ENCODE measurements around the gene BIRC2.
"Not testable (repeated sequence)": the region's sequence is repeated elsewhere in the genome, so short reads cannot be mapped to it uniquely, and the experiment has no call there.

BIRC2 gene

DNA sequence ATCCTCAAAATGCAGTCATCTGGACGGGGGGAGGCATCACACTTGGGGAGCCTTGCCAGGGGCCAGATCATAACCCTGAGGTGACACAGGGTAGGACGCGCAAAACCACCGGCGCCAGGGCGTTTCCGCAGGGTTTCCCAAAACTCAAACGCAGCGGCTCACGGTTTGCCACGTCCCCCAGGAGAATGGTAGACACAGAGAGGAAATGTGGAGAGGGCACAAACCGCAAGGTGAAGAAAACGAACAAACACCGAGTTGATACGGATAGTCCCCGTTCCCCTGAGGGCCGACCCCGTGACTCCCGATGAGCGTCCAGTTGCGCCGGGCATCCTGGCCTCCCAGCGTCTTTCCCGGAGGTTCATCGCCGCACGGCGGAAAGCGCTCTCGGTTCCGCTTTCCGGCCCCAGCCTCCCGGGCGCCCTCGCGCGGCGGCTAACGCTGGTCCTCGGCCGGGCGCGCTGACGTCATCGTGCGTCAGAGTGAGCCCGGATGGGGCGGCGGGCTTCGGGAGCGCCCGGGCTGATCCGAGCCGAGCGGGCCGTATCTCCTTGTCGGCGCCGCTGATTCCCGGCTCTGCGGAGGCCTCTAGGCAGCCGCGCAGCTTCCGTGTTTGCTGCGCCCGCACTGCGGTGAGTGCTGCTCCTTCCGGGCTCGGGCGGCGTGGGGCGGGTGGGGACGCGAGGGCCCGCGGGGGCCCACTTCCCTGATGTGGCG, at the start of gene BIRC2:
BIRC2 (plus strand) TSS at position 467 of the 714 bp plus-strand sequence. CDS start 2,641 bp downstream, outside the sequence.
- peak; percentile 96 for DNase-seq

DNA sequence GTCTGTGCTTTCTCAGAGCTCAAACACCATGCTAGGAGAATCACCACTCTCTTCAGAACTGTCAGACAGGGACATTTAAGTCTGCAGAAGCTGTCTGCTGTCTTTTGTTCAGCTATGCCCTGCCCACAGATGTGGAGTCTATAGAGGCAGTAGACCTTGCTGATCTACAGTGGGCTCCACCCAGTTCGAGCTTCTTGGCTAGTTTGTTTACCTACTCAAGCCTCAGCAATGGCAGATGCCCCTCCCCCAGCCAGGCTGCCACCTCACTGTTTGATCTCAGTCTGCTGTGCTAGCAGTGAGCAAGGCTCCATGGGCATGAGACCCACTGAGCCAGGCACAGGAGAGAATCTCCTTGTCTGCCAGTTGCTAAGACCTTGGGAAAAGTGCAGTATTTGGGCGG, 46.2 kb upstream of the BIRC2 start:
- DNase-seq: not testable (repeated sequence)

DNA sequence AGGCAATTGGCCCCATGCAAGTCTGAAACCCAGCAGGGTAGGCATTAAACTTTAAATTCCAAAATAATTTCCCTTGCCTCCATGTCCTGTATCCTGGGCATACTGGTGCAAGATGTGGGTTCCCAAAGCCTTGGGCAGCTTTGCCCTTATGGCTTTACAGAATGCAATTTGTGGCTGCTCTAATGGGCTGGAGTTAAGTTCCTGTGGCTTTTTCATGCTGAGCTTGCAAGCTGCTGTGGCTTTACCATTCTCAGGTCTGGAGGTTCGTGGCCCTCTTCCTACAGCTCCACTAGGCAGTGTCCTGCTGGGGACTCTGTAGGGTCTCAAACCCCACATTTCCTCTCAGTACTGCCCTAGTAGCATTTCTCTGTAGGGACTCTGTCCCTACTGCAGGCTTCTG, 44.8 kb upstream of the BIRC2 start:
- DNase-seq: no peak

DNA sequence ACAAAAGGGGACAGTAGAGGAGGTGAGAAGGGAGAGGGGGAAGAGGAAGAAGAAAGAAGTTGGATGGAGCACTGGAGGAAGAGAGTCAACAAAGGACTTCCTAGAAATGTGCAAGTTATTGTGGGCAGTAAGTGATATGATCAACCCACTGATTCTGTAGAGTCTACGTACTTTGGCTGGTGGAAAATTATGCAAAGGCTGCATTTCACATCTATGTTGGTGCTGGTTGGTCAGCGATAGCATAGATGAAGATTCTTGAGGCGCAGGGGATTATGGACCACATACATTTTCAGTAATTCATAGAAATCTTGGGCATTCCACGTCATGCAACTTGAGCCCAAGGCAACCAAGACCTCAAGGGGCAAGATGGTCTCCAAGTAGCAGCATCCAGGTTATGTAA, 42.3 kb upstream of the BIRC2 start:
- no peak for DNase-seq

DNA sequence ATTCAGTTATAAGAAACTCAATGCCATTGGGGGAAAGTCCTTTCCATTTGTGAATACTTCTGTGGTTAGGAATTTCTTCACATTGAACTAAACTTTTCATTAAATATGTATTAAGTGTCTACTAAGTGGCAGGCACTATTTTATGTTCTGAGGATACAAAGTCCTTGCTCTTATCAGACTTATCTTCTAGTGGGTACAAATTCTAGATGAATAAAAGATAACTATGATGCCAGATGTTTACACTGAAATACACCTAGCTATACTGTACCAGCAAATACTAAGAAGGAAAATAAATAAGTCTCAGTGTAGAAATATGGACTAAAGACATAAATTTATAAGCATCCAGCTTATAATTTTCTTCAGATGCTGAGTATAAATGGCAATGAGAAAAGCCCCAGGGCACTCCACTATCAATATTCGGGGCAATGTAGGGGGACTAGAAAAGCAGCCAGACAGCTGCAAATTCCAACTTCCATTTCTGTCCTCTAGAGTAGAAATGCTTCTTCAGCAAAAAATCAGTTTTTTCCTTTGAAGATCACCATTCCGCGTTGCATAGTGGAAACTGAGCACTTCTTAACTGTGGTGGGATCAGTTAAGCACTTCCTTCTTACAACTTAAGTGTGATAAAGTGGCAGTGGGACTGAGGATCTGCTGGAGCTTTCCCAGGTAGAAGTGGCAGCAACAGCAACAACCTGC, 41.5 kb upstream of the BIRC2 start:
- no peak for DNase-seq

DNA sequence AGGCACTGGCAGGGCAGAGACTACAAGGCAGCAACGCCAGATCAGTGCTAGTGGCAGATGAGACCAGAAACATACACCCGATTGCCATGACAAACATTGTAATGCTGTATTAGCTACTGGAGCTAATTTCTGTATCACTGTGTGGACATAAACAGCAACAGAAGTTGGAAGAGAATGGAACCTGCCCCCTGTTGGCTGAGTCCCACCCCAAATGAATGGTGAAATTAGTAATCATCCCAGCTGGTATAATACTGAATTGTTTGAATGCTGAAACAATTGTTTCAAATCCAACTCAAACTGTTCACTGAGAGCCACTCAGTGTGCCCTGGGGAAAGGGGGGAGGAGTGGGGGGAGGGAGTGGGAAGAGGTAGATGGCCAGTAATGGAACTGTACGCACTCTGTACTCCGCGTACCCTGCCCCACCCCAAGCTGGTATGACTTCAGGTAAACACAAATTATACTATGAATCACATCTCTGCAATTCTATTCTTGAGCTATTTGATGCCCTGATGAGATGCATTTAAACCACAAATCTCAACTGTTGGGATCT, 40.9 kb upstream of the BIRC2 start:
- no peak for DNase-seq

DNA sequence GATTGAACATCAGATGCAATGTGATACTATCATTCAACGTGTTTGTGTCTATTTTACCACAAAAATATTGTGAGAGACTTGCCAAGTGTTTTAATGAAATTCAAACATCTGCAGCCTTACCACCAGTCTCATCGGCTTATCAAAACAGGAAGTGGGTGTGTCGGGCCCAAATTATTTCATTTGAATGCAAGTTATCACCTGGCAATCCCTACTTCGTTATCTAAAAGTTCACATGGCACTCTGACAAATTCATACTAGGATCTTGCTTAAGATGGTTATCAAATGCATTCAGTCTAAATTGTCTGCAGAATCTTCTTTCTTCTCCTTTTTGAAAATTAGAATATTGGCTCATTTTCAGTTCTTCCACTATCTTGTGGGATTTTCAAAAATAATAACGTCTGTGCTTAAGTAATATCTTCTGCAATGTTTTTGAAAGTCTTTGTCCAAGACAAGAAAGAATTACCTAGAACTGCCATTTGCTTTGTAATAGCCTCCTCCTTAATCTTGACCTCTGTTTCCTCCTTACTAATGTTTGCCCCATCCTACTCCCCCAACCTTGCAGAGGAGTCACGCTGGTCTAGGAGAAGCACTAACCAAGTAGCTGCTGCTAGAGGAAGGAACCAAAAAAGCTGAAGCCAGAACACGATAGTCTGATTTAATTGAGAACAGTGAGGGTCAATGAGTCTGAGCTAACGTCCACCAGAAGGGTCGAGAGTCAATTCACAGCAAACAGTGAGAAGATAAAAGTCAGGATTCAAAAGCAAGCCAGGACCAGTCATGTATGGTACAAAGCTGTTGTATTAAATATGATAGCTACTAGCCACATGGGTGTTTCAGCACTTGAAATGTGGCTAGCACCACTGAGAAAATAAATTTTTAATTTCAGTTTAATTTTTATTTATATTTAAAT, 39.9 kb upstream of the BIRC2 start:
- DNase-seq: no peak

DNA sequence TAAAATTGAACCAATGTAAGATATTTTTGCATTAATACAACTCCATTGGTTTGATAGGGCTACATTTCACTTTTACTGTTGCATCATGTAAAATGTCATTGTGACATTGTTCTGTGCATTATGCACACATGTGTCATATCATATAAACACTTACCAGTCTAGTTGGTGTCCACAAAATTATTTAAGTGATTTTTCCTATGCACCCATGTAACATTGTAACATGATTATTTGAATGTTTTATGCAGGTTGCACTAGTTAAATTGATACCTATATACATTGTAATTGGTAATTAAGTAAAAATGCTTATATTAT, 39.3 kb upstream of the BIRC2 start:
- no peak for DNase-seq

DNA sequence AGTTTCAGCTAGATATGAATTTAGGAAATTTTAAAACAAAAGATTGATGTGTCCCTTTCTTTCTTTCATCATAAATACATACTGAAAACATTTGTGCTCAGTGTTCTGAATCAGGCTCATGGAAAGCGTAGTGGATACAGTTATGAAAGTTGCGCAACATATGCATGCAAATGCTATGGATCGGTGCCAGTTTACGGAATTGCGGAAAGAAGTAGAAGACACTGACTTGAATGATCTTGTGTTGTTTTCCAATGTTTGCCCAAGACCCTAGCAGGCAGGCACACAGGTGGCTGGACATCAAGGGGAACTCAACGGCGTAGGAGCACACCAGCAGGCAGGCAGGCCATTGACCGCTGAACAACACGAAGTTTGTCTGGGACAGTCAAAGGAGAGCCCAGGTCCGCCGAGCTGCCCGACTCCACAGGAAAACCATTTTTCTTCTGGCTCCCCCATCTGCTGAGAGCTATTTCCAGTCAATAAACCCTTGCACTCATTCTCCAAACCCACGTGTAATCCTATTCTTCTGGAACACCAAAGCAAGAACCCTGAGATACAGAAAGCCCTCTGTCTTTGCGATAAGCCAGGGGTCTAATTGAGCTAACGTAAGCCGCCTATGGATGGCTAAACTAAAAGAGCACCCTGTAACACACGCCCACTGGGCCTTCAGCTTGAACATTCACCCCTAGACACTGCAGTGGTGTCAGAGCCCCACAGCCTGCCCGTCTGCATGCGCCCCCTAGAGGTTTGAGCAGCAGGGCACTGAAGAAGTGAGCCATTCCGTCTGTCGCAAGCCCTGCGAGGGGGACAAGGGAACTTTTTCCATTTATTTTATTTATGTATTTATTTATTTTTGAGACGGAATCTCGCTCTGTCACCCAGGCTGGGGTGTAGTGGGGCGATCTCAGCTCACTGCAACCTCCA, 37.1 kb upstream of the BIRC2 start:
- no peak for DNase-seq

DNA sequence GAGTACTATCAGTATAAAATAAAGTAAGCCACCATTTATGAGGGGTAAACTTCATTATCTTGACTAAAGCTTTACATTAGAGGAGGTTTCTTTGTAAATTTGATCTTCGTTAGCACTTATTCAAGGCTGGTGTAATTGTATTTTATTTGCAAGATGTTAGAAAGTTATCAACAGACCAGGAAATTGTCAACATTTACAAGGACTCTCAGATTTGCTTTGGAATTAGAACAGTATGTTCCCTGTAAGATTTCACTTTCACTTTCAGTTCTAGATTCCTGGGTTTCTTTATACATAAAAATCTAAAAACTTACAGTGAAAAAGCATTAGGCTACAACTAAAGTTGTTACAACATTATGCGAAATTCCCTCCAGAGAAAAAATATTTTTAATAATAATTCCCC, 34.3 kb upstream of the BIRC2 start:
- DNase-seq: no peak

DNA sequence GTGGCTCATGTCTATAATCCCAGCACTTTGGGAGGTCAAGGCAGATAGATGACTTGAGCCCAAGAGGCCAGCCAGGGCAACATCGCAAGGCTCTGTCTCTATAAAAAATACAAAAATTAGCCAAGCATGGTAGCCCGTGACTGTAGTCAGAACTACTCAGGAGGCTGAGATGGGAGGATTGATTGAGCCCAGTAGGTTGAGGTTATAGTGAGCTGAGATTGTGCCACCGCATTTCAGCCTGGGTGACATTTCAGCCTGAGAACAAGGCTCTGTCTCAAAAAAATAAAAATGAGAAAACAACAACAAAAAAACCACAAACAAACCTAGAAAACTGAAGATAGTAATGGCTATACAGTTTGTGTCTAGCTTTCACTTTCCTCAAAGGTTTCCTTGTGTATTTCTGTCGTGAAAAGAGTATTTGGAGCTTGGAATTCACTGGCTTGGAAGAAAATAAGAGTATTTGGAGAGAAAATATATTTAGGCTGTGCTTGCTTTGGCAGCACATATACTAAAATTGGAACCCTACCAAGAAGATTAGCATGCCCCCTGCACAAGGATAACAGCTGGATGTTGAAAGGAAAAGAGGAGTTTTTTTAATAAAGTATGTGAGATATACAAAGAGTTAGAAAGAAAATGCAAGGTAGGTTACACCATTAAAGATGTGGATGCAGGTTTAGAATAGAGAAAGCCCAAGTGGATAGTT, 33.6 kb upstream of the BIRC2 start:
- DNase-seq: no peak

DNA sequence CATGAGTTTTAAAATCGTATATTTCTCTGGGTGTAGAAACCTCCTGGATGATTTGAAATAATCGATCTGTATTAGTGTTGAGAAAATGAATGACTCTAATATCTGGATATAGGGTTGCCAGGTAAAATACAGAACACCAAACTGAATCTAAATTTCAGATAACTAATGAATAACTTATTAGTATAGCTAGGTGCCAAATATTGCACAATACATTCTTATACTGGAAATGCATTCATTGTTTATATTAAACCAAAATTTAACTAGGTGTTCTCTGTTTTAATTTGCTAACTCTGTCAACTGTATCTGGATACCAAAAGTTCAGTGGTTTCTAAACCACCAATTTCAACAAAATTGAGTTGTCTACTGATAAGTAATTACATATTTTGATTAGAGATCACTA, 32.2 kb upstream of the BIRC2 start:
- DNase-seq: no peak

DNA sequence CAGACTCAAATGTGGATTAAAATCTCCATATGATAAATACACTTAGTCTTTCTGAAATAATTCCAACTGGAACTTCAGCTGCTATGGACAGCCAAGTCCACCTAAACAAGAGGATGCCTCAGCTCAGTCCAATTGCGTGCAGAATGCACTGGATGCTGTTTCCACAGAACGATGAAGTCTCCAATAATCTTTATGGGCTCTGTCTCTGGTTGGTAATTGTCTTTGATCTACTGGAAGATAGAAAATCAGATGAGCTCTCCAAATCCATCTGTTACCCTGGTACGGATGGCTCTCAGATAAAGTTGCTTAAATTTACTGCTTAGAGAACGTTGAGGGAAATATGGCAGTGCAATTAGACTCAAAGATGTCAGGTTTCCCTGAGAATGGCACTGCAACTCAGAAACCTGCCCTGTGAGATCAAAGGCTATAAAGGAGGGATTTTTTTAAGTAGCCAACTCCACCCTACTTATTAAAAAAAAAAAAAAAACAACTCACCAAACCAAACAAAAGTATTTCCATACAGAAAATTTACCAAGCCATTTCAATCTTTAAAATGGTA, 30.6 kb upstream of the BIRC2 start:
- no peak for DNase-seq

DNA sequence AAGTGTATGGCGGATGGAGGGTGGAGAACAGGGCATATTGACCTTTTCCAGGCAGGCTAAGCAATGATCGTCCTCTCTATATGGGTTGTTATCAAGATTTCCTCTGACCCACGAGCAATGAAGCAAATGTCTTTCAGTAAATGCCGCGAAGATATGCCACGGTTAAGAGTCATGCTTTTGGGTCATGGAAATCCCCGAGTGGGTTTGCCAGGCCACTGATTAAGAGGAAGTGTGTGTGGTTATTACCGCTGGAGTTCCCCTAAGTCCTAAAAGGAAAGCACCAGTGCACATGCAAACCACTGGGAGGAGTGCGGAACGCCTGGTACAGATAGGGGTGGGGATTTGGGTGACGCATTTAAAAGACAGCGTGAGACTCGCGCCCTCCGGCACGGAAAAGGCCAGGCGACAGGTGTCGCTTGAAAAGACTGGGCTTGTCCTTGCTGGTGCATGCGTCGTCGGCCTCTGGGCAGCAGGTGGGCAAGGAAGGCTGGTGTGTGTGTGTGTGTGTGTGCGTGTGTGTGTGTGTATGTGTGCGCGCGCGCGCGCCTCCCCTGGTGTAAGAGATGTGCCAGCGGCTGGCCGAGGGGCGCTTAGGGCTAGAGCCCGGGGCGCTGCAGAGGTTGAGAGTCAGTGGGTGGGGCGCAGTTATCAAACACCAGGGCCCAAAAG, 29.8 kb upstream of the BIRC2 start, which contains the start of gene BIRC3:
BIRC3 (plus strand) TSS at position 386 of the 669 bp plus-strand sequence. CDS start 7,026 bp downstream, outside the sequence.
- peak; percentile 84 for DNase-seq

DNA sequence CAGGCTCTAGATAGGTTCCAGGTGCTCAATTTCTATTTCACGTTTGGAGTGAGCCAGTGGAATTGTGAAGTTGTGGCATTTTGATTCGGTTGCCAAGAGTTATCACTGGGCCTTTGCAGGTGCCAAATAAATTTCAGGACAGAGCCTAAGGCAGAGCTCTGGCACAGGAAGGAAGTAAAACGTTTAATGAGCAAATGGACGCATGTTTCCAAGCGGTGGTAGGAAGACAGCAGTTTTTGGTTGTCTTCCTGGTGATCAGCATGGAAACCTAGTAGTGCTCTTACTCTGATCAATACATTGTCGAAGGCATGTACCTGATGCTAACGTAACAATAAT, 29.3 kb upstream of the BIRC2 start:
- no peak for DNase-seq

DNA sequence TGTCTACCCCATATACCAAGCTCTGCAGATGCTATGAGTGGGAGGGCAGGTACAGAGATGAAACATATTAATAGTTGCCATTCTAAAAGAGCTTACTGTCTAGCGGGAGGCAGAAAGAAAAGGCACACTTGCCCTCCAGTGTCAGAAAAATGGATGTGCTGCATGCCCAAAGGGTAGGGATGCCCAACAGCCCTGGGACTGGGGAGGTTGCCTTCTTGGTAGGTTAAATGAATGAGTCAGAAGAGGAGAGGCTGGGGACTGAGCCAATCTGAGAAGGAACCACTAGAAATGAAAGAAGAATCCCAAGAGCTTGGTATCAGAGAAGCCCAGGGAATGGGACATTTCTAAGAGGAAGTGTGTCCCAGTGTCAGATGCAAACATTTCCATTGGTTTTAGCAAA, 28.5 kb upstream of the BIRC2 start:
- DNase-seq: no peak

DNA sequence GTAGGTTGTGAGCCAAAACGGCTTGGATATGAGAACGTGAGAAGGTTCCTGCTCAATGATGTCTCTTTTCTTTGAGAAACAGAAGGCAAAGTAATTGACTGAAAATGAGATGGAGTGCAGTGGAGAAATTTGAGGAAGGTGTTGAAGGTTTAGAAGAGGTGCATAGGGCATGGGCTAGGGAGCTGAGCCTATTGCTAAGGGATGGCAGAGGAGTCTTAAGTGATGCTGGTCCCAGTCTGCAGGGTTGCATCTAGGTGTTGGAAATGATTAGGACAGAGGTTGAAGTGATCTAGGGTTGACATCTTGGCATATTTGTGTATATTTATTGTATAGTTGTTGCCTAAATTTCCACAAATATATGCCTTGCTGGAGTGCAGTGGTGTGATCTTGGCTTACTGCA, 27.5 kb upstream of the BIRC2 start:
- DNase-seq: no peak

DNA sequence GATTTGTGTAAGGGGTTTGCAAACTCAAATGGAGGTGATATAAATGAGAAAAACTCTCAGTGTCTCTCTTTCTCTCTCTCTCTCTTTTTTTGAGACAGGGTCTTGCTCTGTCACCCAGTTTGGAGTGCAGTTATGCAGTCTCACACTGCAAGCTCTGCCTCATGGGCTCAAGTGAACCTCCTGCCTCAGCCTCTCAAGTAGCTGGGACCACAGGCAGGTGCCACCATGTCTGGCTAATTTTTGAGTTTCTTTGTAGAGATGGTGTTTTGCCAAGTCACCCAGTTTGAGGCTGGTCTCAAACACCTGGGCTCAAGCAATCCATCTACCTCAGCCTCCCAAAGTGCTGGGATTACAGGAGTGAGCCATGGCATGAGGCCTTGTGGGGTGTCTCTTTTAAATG, 26.8 kb upstream of the BIRC2 start:
- DNase-seq: no peak

DNA sequence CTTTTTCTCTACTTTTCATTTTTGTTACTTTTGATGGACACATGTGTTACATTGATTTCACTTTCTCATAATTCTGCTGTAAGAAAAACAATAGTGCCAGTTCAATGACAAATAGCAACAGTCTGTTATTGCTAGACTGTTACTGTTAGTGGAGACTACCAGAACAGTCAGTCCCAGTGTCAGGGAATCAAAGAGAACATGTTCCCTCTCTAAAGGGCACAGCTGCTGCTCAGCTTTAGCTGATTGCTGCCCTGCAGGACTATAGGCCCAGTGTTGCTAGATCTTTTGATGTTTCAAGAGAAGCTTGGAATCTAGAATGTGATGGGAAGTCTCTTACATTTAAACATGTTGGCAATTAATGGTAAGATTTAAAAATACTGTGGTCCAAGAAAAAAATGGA, 26.3 kb upstream of the BIRC2 start:
- no peak for DNase-seq

DNA sequence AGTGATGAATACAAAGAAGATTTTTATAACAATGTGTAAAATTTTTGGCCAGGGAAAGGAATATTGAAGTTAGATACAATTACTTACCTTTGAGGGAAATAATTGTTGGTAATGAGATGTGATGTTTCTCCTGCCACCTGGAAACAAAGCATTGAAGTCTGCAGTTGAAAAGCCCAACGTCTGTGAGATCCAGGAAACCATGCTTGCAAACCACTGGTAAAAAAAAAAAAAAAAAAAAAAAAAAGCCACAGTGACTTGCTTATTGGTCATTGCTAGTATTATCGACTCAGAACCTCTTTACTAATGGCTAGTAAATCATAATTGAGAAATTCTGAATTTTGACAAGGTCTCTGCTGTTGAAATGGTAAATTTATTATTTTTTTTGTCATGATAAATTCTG, 24.5 kb upstream of the BIRC2 start:
- DNase-seq: no peak
